Measurements from ENCODE around the gene PRM3. TPM values are rescaled to one million over a fixed set of nuclear protein-coding genes. Genes with fewer than 3 reads are reported as not detected.
"Not testable (repeated sequence)": the region's sequence is repeated elsewhere in the genome, so short reads cannot be mapped to it uniquely, and the experiment has no call there.

Gene PRM3
- total RNA-seq, 1 experiment from 2014 or later: not detected

DNA sequence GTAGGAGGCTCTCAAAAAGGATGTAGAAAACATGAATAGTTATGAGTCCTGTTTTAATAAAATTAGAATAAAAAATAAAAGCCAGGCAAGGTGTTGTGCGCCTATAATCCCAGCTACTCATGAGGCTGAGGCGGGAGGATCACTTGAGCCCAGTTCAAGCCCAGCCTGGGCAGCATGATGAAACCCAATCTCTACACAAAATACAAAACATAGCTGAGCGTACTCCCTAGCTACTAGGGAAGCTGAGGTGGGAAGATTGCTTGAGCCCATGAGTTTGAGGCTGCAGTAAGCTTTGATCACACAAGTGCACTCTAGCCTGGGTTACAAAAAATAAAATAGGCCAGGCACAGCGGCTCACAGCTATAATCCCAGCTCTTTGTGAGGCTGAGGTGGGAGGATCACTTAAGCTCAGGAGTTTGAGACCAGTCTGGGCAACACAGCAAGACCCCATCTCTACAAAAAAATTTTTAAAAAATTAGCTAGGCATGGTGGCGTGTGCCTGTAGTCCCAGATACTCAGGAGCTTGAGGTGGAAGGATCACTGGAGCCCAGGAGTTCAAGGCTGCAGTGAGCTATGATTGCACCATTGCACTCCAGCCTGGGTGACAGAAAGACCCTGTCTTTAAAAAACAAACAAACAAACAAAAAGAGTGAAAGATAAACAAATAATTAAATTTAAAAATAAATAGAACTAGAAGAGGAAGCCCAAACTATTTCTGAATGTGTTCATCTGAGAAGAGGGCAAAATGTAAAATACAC, 24.9 kb upstream of the PRM3 start:
- Histone ChIP-seq H3K36me3 (no peaks in the 10 kb centered on the region), H3K4me3 (no peak overlapping the region), H3K27me3 (replicated peaks) (no peaks in the 10 kb centered on the region), H3K4me1 (replicated peaks) (peaks cover 29% of the 10 kb centered on the region), H3K27ac (no peak overlapping the region), H3K9me3 (replicated peaks) (no peaks in the 10 kb centered on the region)
- no peak for DNase-seq (ENCODE audit: low read depth in 1 of 2, low spot score in 2 of 2)

DNA sequence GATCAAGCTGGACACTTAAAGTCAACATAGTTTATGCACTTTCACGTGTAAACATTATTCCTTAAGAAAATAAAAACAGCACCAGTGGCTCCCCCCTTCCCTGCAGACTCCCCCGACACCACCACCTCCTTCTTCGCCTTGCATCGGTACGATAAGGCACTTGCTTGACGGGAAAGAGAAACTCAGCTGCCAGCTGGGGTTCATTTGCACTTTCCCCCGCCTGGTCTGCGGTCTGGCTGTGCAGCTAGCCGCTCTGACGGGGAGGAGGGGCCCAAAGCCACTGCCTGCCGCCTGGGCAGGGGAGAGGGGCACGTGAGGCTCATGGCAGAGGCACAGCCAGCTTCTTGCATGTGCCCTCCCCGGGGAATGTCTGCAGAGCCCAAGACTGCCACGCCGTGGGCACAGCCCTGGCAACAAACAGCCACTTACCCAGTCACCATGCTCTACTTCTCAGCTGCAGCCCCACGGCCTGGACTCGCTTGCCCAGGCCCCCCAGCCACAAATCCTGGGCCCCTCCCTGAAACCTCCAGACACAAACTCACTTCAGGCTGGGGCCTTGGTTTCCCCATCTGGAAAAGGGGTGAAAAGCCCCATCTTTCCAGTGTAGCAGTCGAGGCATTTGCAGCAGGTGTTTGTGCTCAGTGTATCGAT, 24.2 kb upstream of the PRM3 start:
- Histone ChIP-seq H3K27me3 (replicated peaks) (no peaks in the 10 kb centered on the region), H3K36me3 (no peaks in the 10 kb centered on the region), H3K4me3 (0 out of 2 replicates have a peak overlapping the region, but pooled peaks have one; percentile 5), H3K9me3 (replicated peaks) (no peaks in the 10 kb centered on the region), H3K4me1 (replicated peaks) (peaks cover 29% of the 10 kb centered on the region), H3K27ac (no peak overlapping the region)
- DNase-seq (ENCODE audit: low read depth in 1 of 2, low spot score in 2 of 2): peak; percentile 52 to 66

DNA sequence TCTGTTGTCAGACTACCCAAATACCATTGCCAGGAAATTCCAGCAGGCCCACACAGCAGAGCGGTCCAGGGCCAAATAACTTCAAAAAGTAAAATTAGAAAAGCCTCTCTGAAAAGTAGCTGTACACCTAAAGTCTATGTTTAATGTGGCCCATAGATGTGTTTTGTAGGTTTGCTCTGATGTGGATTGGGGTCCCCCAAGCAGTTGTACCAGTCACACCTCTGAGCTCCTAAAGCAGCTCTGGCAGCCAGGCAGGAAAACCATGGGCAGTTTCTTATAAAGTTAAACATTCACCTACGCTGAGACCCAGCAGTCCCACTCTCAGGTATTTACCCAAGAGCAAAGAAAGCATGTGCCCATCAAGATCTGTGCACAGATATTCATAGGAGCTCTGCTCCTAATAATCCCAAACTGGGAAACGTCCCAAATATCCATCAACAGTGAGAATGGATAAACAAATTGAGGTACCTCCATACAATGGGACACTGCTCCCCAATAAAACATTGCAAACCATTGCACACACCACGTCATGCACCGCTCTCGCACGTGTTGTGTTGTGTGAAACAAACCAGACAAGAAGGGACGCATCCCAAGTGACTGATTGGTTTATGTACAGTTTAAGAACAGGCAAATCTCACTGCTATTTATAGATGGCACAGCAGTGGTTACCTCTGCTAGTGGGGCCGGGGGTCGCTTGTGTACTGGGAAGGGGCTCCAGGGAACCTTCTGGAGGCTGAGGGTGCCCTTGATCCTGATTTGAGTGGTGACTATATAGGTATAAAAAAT, 23.5 kb upstream of the PRM3 start:
- Histone ChIP-seq H3K9me3 (replicated peaks) (no peaks in the 10 kb centered on the region), H3K27ac (no peak overlapping the region), H3K36me3 (no peaks in the 10 kb centered on the region), H3K27me3 (replicated peaks) (no peaks in the 10 kb centered on the region), H3K4me1 (replicated peaks) (peaks cover 23% of the 10 kb centered on the region), H3K4me3 (no peak overlapping the region)
- no peak for DNase-seq (ENCODE audit: low read depth in 1 of 2, low spot score in 2 of 2)

DNA sequence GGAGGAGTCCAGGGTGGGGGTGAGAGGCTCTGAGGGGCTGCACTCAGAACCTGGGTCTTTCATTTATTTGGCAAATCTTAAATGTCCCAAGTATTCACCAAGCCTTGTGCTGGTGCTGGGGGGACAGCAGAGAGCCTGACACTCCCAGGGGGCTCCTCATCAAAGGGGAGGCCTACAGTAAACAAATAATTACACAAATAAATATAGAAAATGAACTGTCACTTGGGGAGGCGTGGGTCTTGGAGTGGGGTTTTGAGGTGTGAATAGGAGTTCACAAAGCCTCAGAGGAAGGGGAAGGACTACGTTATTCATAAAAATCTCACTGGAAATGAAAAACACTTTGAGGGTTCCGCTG, 22.9 kb upstream of the PRM3 start:
- Histone ChIP-seq H3K4me3 (no peak overlapping the region), H3K4me1 (replicated peaks) (peaks cover 19% of the 10 kb centered on the region), H3K27ac (no peak overlapping the region), H3K36me3 (no peaks in the 10 kb centered on the region), H3K9me3 (replicated peaks) (no peaks in the 10 kb centered on the region), H3K27me3 (replicated peaks) (no peaks in the 10 kb centered on the region)
- DNase-seq (ENCODE audit: low read depth in 1 of 2, low spot score in 2 of 2): no peak

DNA sequence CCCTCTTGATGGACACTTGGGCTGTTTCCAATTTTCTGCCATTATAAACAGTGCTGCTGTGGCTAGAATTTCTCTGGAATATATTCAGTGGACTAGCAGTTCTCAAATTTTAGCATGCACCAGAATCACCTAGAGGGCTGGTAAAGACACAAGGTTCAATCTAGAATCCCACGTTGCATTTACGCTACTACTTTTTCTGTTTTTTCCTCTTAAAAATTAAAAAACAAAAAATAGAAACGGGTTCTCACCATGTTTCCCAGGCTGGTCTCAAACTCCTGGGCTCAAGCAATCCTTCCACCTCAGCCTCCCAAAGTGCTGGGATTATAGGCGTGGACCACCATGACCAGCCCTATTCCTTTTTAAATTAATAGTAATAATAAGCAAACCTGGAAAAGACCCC, 22.2 kb upstream of the PRM3 start:
- H3K4me3 ChIP-seq: no peak overlapping the region
- DNase-seq (ENCODE audit: low read depth in 1 of 2, low spot score in 2 of 2): no peak
- H3K36me3 ChIP-seq: no peaks in the 10 kb centered on the region
- H3K4me1 ChIP-seq (replicated peaks): peaks cover 19% of the 10 kb centered on the region
- H3K27ac ChIP-seq: no peak overlapping the region
- no peaks in the 10 kb centered on the region for H3K9me3 ChIP-seq (replicated peaks)
- no peaks in the 10 kb centered on the region for H3K27me3 ChIP-seq (replicated peaks)

DNA sequence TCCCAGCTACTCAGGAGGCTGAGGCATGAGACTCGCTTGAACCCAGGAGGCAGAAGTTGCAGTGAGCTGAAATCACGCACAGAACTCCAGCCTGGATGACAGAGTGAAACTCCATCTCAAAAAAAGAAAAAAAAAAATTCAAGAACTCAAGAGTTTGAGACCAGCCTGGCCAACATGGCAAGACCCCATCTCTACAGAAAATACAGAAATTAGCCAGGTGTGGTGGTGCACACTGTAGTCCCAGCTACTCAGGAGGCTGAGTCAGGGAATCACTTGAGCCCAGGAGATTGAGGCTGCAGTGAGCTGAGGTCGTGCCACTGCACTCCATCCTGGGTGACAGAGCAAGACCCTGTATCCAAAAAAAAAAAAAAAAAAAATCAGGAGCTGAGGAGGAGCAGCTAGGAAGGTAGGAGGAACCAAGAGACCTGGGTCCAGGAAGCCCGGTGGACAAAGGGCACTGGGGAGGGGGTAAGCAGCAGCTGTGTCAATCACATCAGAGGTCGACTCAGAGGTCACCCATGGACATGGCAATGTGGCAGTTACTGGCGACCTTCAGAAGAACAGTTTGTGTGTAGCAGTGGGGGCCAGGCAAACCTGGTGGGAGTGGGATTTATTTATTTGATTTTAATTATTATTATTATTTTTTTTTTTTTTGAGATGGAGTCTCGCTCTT, 18.8 kb upstream of the PRM3 start:
- H3K4me1 ChIP-seq (replicated peaks): peaks cover 12% of the 10 kb centered on the region
- no peak overlapping the region for H3K27ac ChIP-seq
- no peaks in the 10 kb centered on the region for H3K9me3 ChIP-seq (replicated peaks)
- H3K4me3 ChIP-seq: no peak overlapping the region
- no peak for DNase-seq (ENCODE audit: low read depth in 1 of 2, low spot score in 2 of 2)
- H3K27me3 ChIP-seq (replicated peaks): no peaks in the 10 kb centered on the region
- no peaks in the 10 kb centered on the region for H3K36me3 ChIP-seq

DNA sequence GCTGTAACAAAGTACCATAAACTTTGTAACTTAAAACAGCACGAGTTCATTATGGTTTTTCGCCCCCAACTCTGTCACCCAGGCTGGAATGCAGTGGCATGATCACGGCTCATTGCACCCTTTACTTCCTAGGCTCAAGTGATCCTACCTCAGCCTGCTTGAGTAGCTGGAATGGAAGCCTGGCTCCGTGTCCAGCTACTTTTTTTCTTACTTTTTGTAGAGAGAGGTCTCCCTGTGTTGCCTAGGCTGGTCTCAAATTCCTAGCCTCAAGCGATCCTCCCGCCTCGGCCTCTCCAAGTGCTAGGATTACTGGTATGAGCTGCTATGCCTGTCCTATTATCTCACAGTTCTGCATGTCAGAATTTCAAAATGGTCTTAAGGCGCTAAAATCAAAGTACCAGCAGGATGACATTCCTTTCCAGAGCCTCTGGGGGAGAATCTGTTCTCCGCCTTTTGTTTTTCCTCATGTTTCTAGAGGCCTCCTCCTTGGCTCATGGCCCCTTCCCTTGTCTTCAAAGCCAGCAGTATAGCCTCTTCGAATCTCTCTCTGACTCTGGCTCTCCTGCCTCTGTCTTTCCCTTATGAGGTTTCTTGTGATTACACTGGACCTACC, 17.8 kb upstream of the PRM3 start:
- no peaks in the 10 kb centered on the region for H3K9me3 ChIP-seq (replicated peaks)
- peaks cover 2% of the 10 kb centered on the region; the same call in 1 of the 2 replicates for H3K4me1 ChIP-seq (replicated peaks)
- no peak overlapping the region for H3K4me3 ChIP-seq
- no peak overlapping the region for H3K27ac ChIP-seq
- H3K27me3 ChIP-seq (replicated peaks): no peaks in the 10 kb centered on the region
- DNase-seq (ENCODE audit: low read depth in 1 of 2, low spot score in 2 of 2): no peak
- H3K36me3 ChIP-seq: no peaks in the 10 kb centered on the region

DNA sequence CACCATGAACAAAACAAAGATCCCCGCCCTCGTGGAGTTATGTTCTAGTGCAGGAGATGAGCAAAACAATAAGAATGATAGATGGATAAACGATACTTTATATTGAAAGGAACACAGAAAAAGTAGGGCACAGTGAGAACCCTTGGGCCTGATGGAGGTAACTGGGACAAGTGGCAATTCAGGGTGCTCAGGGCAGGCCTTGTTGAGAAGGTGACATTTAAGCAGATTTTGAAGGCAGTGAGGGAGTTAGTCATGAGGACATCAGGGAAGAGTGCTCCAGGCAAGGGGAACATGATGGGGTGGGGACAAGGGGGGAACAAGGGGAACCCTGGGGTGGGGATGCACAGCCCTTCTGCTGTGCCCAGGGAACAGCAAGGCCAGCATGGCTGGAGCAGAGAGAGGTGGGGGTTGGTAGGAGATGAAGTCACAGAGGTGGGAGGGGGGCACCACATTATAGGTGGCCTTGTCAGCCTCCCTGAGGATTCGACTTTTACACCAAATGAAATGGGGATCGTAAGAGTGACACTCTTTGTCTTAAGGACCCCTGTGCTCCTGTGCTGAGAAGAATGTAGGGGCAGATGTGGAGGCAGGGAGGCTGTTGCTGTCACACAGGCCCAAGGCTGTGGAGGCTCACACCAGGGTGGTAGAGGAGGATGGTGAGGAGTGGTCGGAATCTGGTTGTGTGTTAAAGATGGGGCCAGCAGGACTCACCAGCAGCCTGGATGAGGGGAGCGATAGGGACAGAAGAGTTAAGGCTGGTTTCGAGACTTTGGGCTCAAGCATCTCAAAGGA, 16.9 kb upstream of the PRM3 start:
- no peaks in the 10 kb centered on the region for H3K36me3 ChIP-seq
- DNase-seq (ENCODE audit: low read depth in 1 of 2, low spot score in 2 of 2): no peak
- no peaks in the 10 kb centered on the region for H3K9me3 ChIP-seq (replicated peaks)
- no peak overlapping the region for H3K27ac ChIP-seq
- H3K4me1 ChIP-seq (replicated peaks): no peaks in the 10 kb centered on the region
- H3K27me3 ChIP-seq (replicated peaks): no peaks in the 10 kb centered on the region
- H3K4me3 ChIP-seq: no peak overlapping the region

DNA sequence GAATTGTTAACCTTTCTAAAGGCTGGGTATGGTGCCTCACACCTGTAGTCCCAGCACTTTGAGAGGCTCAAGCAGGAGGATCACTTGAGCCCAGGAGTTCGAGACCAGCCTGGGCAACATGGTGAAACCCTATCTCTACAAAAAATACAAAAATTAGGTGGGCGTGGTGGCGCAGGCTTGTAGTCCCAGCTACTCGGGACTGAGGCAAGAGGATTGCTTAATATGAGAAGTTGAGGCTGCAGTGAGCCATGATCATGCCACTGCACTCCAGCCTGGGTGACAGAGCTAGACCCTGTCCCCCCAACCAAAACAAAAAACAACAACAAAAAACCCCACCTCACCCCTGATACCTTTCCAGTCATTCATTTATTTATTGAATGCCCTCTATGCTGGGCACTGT, 16.3 kb upstream of the PRM3 start:
- not testable (repeated sequence) for H3K9me3 ChIP-seq (replicated peaks); H3K36me3 ChIP-seq; DNase-seq (ENCODE audit: low read depth in 1 of 2, low spot score in 2 of 2); H3K4me1 ChIP-seq (replicated peaks); H3K4me3 ChIP-seq; H3K27ac ChIP-seq; H3K27me3 ChIP-seq (replicated peaks)

DNA sequence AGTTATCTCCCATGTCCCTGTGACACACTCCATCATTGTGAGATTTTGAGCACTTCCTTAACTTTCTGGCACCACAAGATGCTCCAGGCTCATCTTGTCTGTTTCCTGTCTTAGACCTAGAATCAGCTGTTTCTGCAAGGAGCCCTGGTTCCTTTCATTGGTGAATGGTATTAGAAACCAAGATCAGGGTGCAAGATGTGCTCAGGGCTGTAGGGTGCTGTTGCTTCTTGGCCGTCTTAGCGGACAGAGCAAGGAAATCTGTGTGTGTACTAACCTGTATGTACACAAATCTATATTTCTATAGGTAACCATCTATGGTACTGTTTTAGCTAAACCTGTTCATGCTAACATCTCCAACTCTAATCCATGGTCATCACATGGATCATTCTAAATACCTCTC, 15.8 kb upstream of the PRM3 start:
- Histone ChIP-seq H3K9me3 (replicated peaks) (no peaks in the 10 kb centered on the region), H3K36me3 (no peaks in the 10 kb centered on the region), H3K27ac (no peak overlapping the region), H3K4me1 (replicated peaks) (no peaks in the 10 kb centered on the region), H3K27me3 (replicated peaks) (no peaks in the 10 kb centered on the region), H3K4me3 (no peak overlapping the region)
- no peak for DNase-seq (ENCODE audit: low read depth in 1 of 2, low spot score in 2 of 2)

DNA sequence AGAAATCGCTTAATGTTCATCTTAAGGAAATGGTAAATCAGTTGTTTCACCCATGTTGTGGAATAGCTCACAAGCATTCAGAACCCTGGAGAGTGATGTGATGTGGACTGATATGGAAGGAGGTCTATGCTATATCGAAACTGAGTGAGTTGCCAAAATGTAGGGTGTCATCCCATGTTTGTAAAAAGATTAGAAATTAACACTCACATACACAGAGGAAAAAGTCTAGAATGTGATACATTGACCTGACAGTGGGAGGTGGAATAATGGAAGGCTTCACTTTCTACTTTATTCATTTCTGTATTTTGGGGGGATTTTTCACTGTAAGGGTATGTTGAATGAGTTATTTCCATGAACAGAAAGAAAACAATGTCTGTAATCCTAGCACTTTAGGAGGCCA, 12.4 kb upstream of the PRM3 start:
- no peak for DNase-seq (ENCODE audit: low read depth in 1 of 2, low spot score in 2 of 2)
- Histone ChIP-seq H3K27ac (no peak overlapping the region), H3K9me3 (replicated peaks) (no peaks in the 10 kb centered on the region), H3K4me1 (replicated peaks) (no peaks in the 10 kb centered on the region), H3K36me3 (no peaks in the 10 kb centered on the region), H3K4me3 (no peak overlapping the region), H3K27me3 (replicated peaks) (no peaks in the 10 kb centered on the region)

DNA sequence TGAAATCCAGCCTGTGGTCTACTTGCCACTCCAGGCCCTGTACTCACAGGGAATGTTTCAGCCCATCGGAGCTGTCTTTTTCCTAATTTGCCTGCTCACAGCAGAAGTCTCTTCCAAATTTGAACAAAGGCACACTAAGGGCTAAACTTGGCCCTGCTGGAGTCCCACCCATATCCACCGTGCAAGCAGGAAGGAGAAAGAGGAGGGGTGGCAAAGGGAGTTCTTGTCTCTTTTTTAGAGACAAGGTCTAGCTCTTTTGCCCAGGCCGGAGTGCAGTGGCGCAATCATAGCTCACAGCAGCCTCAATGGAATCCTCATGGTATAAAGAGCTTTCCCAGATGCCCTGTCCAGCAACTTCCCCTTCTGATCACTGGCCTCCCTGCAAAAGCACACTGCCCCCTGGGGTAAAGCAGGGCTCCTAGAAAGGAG, 10.4 kb upstream of the PRM3 start:
- no peak for DNase-seq (ENCODE audit: low read depth in 1 of 2, low spot score in 2 of 2)
- no peaks in the 10 kb centered on the region for H3K27me3 ChIP-seq (replicated peaks)
- H3K4me3 ChIP-seq: no peak overlapping the region
- H3K9me3 ChIP-seq (replicated peaks): no peaks in the 10 kb centered on the region
- no peaks in the 10 kb centered on the region for H3K4me1 ChIP-seq (replicated peaks)
- H3K27ac ChIP-seq: no peak overlapping the region
- H3K36me3 ChIP-seq: no peaks in the 10 kb centered on the region
